Measurements from ENCODE around the gene MTR. TPM values are rescaled to one million over a fixed set of nuclear protein-coding genes. Genes with fewer than 3 reads are reported as not detected.

Gene MTR
- total RNA-seq, 2 donors from 2014 or later, result 31.3 to 39.8 TPM

DNA sequence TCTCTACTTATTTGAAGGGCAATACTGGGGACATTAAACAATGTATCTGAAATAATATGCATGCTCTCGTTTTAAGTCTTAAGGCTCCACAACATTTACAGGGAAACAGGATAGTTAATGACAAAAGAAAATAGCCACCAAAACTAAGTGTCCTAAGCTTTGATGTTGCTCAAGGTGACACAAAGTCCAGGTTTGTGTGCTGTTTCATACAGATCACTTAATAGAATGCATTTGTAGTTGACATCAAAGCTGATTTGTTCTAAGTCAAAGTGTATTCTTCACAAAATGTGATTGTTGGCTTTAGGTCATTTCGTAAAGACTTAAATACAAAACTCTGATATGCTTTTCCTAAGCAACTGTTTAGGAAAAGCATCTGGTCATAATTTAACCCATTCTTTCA lies 37.5 kb upstream of the MTR start:
- Histone ChIP-seq H3K4me3 (no peak overlapping the region), H3K27ac (no peak overlapping the region), H3K36me3 (peaks cover 41% of the 10 kb centered on the region), H3K4me1 (ENCODE audit: control insufficient read depth in 1 of 2, low read depth in 2 of 2) (peaks cover 0 to 9% of the 10 kb centered on the region in 2 donors), H3K27me3 (replicated peaks; ENCODE audit: insufficient read depth) (no peaks in the 10 kb centered on the region), H3K9me3 (no peaks in the 10 kb centered on the region)
- ATAC-seq (ENCODE audit: insufficient number of reproducible peaks, low FRiP score, low read depth) (no peak), DNase-seq (ENCODE audit: low spot score) (no peak)
- TF ChIP-seq, protein P1, sequence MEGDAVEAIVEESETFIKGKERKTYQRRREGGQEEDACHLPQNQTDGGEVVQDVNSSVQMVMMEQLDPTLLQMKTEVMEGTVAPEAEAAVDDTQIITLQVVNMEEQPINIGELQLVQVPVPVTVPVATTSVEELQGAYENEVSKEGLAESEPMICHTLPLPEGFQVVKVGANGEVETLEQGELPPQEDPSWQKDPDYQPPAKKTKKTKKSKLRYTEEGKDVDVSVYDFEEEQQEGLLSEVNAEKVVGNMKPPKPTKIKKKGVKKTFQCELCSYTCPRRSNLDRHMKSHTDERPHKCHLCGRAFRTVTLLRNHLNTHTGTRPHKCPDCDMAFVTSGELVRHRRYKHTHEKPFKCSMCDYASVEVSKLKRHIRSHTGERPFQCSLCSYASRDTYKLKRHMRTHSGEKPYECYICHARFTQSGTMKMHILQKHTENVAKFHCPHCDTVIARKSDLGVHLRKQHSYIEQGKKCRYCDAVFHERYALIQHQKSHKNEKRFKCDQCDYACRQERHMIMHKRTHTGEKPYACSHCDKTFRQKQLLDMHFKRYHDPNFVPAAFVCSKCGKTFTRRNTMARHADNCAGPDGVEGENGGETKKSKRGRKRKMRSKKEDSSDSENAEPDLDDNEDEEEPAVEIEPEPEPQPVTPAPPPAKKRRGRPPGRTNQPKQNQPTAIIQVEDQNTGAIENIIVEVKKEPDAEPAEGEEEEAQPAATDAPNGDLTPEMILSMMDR (IDR thresholded peaks at IDR 0.05), result no peak

DNA sequence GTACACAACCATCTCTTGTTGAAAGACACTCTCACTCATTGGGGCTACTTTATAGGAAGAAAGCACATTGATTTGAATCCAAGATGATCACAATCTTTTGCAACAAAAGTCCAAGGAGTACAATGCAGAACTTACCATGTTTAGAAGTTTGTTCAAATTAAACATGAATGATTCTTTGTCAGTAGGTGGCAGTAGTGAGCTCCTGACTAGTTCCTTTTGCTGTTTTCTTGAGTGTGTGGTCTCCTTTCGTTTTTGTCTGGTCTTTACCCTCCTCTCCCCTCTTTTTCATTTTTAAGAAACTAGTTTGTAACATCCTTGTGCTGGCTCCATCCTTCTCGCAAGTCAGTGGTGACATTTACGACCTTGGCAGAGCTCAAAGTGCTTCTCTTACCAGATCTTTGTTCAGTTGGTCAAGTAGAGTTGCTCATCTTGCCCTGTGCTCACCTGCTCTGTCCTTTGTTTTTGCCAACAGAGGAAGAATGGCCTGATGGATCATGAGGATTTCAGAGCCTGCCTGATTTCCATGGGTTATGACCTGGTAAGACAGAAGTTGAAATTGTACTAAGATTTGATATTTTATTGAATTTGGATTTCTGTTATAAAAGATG lies 35.7 kb upstream of the MTR start:
- no peak overlapping the region for H3K27ac ChIP-seq
- H3K27me3 ChIP-seq (replicated peaks; ENCODE audit: insufficient read depth), result no peaks in the 10 kb centered on the region
- no peak overlapping the region for H3K4me3 ChIP-seq
- peaks cover 0 to 9% of the 10 kb centered on the region in 2 donors for H3K4me1 ChIP-seq (ENCODE audit: control insufficient read depth in 1 of 2, low read depth in 2 of 2)
- H3K36me3 ChIP-seq, result peaks cover 41% of the 10 kb centered on the region
- ATAC-seq (ENCODE audit: insufficient number of reproducible peaks, low FRiP score, low read depth) (no peak), DNase-seq (ENCODE audit: low spot score) (no peak)
- no peaks in the 10 kb centered on the region for H3K9me3 ChIP-seq
- TF ChIP-seq, protein P1 (IDR thresholded peaks at IDR 0.05), result peak; percentile 54

DNA sequence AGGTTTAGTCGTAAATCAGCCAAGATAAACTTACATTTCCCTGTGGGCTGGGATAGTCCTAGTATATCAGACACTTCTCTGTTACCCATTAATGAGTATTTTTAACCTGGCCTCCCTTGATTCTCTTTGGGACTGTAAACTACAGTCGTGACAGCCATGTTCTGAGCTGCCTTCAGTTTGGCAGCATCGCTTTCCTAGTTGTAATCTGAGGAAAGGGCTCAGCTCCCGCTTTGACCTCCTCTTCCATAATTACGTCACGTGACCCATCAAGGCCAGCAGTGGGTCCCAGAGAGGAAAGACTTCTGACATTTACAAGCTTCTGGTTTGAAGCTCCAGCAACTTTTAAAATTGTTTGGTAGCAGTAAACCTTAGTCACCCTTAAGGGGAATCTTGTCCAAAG lies 34.6 kb upstream of the MTR start:
- H3K36me3 ChIP-seq, result peaks cover 32% of the 10 kb centered on the region
- H3K27me3 ChIP-seq (replicated peaks; ENCODE audit: insufficient read depth), result no peaks in the 10 kb centered on the region
- H3K4me3 ChIP-seq, result no peak overlapping the region
- ATAC-seq (ENCODE audit: insufficient number of reproducible peaks, low FRiP score, low read depth) (no peak), DNase-seq (ENCODE audit: low spot score) (no peak)
- TF ChIP-seq, protein P1 (IDR thresholded peaks at IDR 0.05), result no peak
- H3K9me3 ChIP-seq, result no peaks in the 10 kb centered on the region
- H3K27ac ChIP-seq, result no peak overlapping the region
- peaks cover 0 to 9% of the 10 kb centered on the region in 2 donors for H3K4me1 ChIP-seq (ENCODE audit: control insufficient read depth in 1 of 2, low read depth in 2 of 2)

DNA sequence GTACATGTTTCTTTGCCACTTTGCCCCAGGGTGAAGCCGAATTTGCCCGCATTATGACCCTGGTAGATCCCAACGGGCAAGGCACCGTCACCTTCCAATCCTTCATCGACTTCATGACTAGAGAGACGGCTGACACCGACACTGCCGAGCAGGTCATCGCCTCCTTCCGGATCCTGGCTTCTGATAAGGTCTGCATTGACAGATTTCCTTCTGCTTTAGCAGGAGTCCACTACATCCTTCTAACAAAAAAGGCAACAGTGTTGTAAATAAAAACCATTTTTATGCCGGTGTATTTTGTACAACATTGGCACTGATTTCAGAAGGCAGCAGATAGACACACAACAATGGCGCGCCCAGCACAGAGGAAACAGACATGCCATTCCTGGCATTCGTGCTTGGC lies 34.1 kb upstream of the MTR start:
- ATAC-seq (ENCODE audit: insufficient number of reproducible peaks, low FRiP score, low read depth), result no peak
- Histone ChIP-seq H3K9me3 (no peaks in the 10 kb centered on the region), H3K27me3 (replicated peaks; ENCODE audit: insufficient read depth) (no peaks in the 10 kb centered on the region), H3K4me3 (no peak overlapping the region), H3K4me1 (ENCODE audit: control insufficient read depth in 1 of 2, low read depth in 2 of 2) (peaks cover 0 to 9% of the 10 kb centered on the region in 2 donors), H3K36me3 (peaks cover 32% of the 10 kb centered on the region), H3K27ac (peak overlapping the region in 1 of 2 donors; percentile 3)
- no peak for DNase-seq (ENCODE audit: low spot score)
- TF ChIP-seq, protein P1 (IDR thresholded peaks at IDR 0.05), result no peak

DNA sequence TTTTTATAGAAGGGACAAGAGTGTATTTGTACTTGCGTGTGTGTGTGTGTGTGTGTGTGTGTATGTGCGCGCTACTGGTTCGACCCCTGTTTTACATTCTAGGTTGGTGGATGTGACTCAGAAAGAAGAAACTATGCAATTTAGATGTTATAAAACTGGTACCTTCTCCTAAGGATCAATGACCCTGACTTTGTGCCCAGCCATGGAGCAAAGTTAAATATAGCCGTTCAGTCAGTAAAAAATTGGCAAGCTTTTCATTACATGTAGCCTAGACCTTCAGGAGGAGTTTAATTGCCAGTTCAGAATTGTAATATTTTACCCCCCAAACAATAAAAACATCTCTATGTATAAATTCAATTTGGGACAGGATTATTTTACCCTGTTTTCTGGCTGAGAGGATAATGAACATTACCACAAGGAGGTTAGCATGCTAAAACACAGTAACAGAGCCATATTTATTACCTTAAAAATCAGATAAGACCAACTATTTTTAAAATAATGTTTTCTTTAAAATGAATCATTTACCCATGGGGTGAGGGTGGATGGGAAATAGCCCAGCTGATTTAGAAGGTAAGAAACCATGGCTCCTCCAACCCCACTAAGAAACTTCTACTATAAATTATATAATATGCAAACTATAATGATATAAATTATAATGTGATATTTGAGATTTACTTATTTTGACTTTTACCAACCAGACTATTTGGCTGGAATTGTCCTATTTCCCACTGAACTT lies 33.5 kb upstream of the MTR start:
- H3K27ac ChIP-seq, result peak overlapping the region in 1 of 2 donors; percentile 3
- ATAC-seq (ENCODE audit: insufficient number of reproducible peaks, low FRiP score, low read depth), result no peak
- TF ChIP-seq, protein P1 (IDR thresholded peaks at IDR 0.05), result no peak

More for the DNA sequence above, 33.5 kb upstream of the MTR start:
- Histone ChIP-seq H3K4me1 (ENCODE audit: control insufficient read depth in 1 of 2, low read depth in 2 of 2) (peaks cover 0 to 9% of the 10 kb centered on the region in 2 donors), H3K4me3 (no peak overlapping the region), H3K27me3 (replicated peaks; ENCODE audit: insufficient read depth) (no peaks in the 10 kb centered on the region), H3K36me3 (peaks cover 32% of the 10 kb centered on the region), H3K9me3 (no peaks in the 10 kb centered on the region)
- no peak for DNase-seq (ENCODE audit: low spot score)

Measured in thoracic aorta (tissue), 2 donors.